ENCODE results near the gene TGM5.

TGM5 gene

GRCh38 chr15:43185157-43186002 is 81.3 kb downstream of the TGM5 start, which contains the start of gene CCNDBP1:
CCNDBP1 (plus strand) TSS chr15:43185403; CDS start chr15:43185499, 96 bp downstream.
- Mint-ChIP-seq H3K36me3 (peaks cover 38% of the 10 kb centered on the region), H3K4me3 (peak within 1 kb of the TSS; percentile 99), H3K9me3 (no peaks in the 10 kb centered on the region), H3K4me1 (peaks cover 27% of the 10 kb centered on the region), H3K27me3 (no peaks in the 10 kb centered on the region), H3K27ac (peak within 1 kb of the TSS; percentile 96)
- peak; percentile 99 for ATAC-seq

GRCh38 chr15:43184407-43185124 is 82.2 kb downstream of the TGM5 start:
- peak overlapping the region; percentile 99 for H3K4me3 Mint-ChIP-seq

GRCh38 chr15:43183270-43183669 is 83.5 kb downstream of the TGM5 start:
- no peak for ATAC-seq
- H3K27me3 Mint-ChIP-seq, result no peaks in the 10 kb centered on the region
- peaks cover 21% of the 10 kb centered on the region for H3K4me1 Mint-ChIP-seq
- H3K36me3 Mint-ChIP-seq, result peaks cover 26% of the 10 kb centered on the region
- peak overlapping the region; percentile 47 for H3K27ac Mint-ChIP-seq
- H3K9me3 Mint-ChIP-seq, result no peaks in the 10 kb centered on the region
- H3K4me3 Mint-ChIP-seq, result no peak overlapping the region

More at GRCh38 chr15:43184407-43185124, 82.2 kb downstream of the TGM5 start:
- no peaks in the 10 kb centered on the region for H3K9me3 Mint-ChIP-seq
- H3K36me3 Mint-ChIP-seq, result peaks cover 31% of the 10 kb centered on the region
- peak overlapping the region; percentile 96 for H3K27ac Mint-ChIP-seq
- H3K4me1 Mint-ChIP-seq, result peaks cover 25% of the 10 kb centered on the region
- no peak for ATAC-seq
- H3K27me3 Mint-ChIP-seq, result no peaks in the 10 kb centered on the region

Measured in stimulated activated memory B cell treated with anti-CD40 and anti-IgM and Interleukin-4, amounts not matched to agents 10 μg/mL and 1 μg/mL and 100 μg/mL, for 72 hours (primary cell).